BLaER1 (cell line): ENCODE data around the gene MAMLD1.
A peak's percentile ranks its signal among the peaks of the same experiment; 100 is the strongest.

Experiments
- H3K27ac ChIP-seq: shearing (Covaris generic); formaldehyde crosslinking; 2 replicates; pipeline ENCODE4 v1.8.1; 2022
- H3K27me3 ChIP-seq: shearing (Covaris generic); formaldehyde crosslinking; 2 replicates; pipeline ENCODE4 v1.8.1; 2022
- H3K36me3 ChIP-seq: shearing (Covaris generic); formaldehyde crosslinking; 2 replicates; pipeline ENCODE4 v1.8.1; 2022
- H3K4me1 ChIP-seq: shearing (Covaris generic); formaldehyde crosslinking; 2 replicates; pipeline ENCODE4 v1.8.1; 2022
- H3K4me2 ChIP-seq: shearing (Covaris generic); formaldehyde crosslinking; 2 replicates; pipeline ENCODE4 v1.8.1; 2022
- H3K4me3 ChIP-seq: shearing (Covaris generic); formaldehyde crosslinking; 2 replicates; pipeline ENCODE4 v1.8.1; 2022
- H3K9ac ChIP-seq: shearing (Covaris generic); formaldehyde crosslinking; 2 replicates; pipeline ENCODE4 v1.8.1; 2022
- H3K9me3 ChIP-seq: shearing (Covaris generic); formaldehyde crosslinking; 2 replicates; pipeline ENCODE4 v1.8.1; 2022
- H4K20me1 ChIP-seq: shearing (Covaris generic); formaldehyde crosslinking; 2 replicates; pipeline ENCODE4 v1.8.1; 2022
- Cebpa-rat ChIP-seq: shearing (Covaris generic); IDR thresholded peaks from 2 replicates; pipeline ENCODE4 v1.8.1; 2022

MAMLD1 gene

DNA sequence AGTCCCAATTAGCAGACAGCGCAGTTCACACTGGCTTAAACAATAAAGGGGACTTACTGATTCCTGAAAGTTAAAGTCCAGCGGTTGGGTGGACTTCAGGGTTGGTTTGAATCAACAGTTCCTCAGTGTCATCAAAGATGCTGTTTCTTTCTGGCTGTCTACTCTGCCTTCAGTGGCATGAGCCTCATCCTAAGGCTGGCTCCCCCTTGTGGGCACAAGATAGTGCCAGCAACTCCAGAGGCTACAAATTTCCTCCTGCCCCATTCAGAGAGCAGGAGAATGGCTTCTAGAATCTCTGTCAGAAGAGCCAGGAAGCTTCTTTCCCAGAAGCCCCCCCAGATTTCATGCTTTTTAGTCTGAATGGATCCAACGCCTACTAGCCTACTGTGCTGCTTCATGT lies 122.9 kb downstream of the MAMLD1 start:
- no peaks in the 10 kb centered on the region for H3K36me3 ChIP-seq
- no peaks in the 10 kb centered on the region for H4K20me1 ChIP-seq
- H3K4me2 ChIP-seq, result no peak overlapping the region
- TF ChIP-seq Cebpa-rat, result no peak
- no peaks in the 10 kb centered on the region for H3K27me3 ChIP-seq
- no peak overlapping the region for H3K27ac ChIP-seq
- H3K9me3 ChIP-seq, result no peaks in the 10 kb centered on the region
- no peaks in the 10 kb centered on the region for H3K4me1 ChIP-seq
- H3K9ac ChIP-seq, result no peak overlapping the region
- H3K4me3 ChIP-seq, result no peak overlapping the region

DNA sequence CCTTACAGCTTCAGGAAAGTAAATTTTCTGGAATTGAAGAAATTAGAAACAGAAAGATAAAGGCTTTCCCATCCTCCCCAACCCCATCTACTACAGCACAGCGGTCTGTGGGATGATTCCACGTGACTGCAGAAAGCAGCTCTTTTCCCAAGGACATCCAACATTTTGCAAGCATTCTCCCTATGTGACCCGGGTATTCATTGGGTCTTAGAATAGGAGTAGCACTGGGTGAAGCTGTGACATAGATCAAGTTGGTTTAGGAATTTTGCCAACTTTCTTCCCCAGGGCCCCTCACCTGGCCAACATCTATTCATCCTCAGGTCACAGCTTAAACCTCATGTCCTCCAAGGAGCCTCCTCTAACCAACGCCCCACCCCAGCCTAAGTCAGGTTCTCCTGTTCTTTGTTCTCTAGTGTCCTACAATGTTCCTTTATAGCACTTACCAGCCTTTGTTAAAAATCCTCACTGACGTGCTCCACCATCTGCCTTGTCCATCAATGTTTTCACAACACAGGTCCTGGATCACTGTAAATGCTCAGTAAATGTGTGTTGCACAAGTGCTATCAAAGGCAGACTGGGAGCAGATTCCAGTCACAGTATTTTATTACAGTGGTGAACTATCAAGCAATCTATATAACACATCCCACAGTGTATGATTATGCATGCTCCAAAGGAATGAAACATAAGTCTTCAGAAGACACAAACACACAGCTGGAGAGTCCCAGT lies 124.4 kb downstream of the MAMLD1 start:
- no peak overlapping the region for H3K27ac ChIP-seq

DNA sequence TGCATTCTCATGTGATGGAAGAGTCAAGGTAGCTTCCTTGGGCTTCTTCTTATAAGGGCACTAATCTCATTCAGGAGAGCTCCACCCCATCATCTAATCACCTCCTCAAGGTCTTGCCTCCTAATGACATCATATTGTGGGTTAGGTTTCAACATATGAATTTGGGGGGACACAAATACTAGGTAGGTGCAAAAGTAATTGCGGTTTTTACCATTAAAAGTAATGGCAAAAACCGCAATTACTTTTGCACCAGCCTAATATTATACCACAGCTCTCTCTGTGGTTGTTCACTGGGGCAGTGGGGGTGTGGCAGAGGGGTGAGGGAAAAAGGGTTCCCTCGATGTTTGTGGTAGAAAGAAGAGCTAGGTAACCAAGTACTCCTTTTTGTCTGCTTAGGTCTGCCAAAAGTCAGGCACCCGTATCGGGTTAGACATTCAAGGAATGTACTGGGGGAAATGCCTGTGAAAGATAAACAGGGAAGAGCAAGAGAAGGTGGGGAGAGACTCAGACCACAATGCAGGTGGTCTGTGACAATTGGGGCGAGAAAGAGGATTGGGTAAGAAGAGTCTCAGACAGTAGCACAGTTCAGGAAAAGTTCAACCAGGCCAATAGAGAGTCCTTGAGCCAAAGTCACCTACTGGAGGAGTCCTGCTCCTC lies 126.4 kb downstream of the MAMLD1 start:
- Histone ChIP-seq H3K4me3 (no peak overlapping the region), H3K36me3 (no peaks in the 10 kb centered on the region), H3K4me2 (no peak overlapping the region), H3K27ac (no peak overlapping the region), H3K9ac (no peak overlapping the region), H3K4me1 (no peaks in the 10 kb centered on the region), H4K20me1 (no peaks in the 10 kb centered on the region), H3K27me3 (no peaks in the 10 kb centered on the region), H3K9me3 (no peaks in the 10 kb centered on the region)
- TF ChIP-seq Cebpa-rat, result no peak

More for the DNA sequence above, 124.4 kb downstream of the MAMLD1 start:
- Histone ChIP-seq H3K4me1 (no peaks in the 10 kb centered on the region), H3K4me3 (no peak overlapping the region), H3K36me3 (no peaks in the 10 kb centered on the region), H3K9me3 (no peaks in the 10 kb centered on the region), H4K20me1 (no peaks in the 10 kb centered on the region), H3K9ac (no peak overlapping the region), H3K27me3 (no peaks in the 10 kb centered on the region), H3K4me2 (no peak overlapping the region)
- no peak for TF ChIP-seq Cebpa-rat

DNA sequence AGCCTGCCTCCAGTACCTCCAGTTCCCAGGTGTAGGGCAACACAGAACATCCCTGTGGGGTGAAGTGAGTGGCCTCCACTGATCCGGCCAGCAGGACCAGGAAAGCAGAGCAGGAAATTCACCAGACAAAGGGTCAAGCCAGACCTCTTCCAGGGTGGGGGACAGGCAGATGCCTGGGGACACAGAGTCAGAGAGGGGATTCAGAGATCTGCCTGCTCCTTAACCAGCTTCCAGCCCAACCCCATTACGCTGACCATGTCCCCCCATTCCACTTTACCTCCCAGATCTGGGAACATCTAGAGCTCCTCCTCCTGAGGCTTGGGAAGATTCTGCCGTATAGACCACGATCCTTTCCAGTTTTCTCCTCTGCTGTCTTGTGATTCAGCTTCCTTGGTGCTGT lies 132.4 kb downstream of the MAMLD1 start:
- no peak for TF ChIP-seq Cebpa-rat
- no peaks in the 10 kb centered on the region for H3K9me3 ChIP-seq
- H4K20me1 ChIP-seq, result no peaks in the 10 kb centered on the region
- H3K36me3 ChIP-seq, result no peaks in the 10 kb centered on the region
- no peak overlapping the region for H3K4me2 ChIP-seq
- no peak overlapping the region for H3K4me3 ChIP-seq
- H3K4me1 ChIP-seq, result no peaks in the 10 kb centered on the region
- no peak overlapping the region for H3K9ac ChIP-seq
- no peak overlapping the region for H3K27ac ChIP-seq
- no peaks in the 10 kb centered on the region for H3K27me3 ChIP-seq

DNA sequence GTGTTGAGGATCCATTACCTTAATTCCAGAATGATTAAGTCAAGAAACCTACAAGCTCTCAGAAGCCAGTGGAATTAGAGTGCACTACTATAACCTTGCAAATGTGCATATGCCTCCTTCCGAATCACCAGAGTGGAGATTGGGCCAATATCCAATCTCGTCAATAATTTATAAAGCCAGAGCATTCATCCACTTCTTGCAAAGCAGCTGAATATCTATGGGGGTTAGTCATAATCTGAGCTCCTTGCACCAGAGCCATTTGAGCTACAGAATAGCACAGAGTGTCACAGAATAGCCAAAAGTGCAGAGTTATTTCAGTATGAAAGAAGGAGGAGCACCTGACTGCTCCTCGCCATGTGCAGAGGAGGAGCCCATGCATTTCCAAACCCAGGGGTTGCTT lies 136.1 kb downstream of the MAMLD1 start:
- no peaks in the 10 kb centered on the region for H3K9me3 ChIP-seq
- H3K4me1 ChIP-seq, result peaks cover 16% of the 10 kb centered on the region
- H3K4me2 ChIP-seq, result no peak overlapping the region
- H3K27ac ChIP-seq, result no peak overlapping the region
- H3K9ac ChIP-seq, result no peak overlapping the region
- H3K36me3 ChIP-seq, result no peaks in the 10 kb centered on the region
- no peaks in the 10 kb centered on the region for H3K27me3 ChIP-seq
- TF ChIP-seq Cebpa-rat, result no peak
- no peaks in the 10 kb centered on the region for H4K20me1 ChIP-seq
- H3K4me3 ChIP-seq, result no peak overlapping the region

DNA sequence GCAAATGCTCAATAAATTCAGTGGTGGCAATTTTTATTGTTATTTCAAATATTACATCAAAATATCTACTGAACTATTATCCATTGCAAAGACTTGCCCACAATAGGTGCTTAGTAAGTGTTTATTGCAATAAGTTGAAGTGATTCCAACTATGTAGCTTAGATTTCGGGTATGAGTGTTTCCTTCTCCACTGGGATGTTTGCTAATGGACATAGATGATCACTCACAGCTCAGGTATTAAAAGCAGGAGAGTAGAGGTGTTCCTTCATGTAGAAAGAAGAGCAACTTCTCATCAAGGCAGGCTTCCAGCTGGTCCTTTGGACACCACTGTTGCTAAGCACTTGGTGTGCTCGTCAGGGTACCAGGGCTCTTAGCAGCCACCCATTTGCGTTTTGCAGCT lies 139.0 kb downstream of the MAMLD1 start:
- no peak overlapping the region for H3K4me2 ChIP-seq
- no peak overlapping the region for H3K4me3 ChIP-seq
- no peaks in the 10 kb centered on the region for H3K9me3 ChIP-seq
- H4K20me1 ChIP-seq, result no peaks in the 10 kb centered on the region
- no peak for TF ChIP-seq Cebpa-rat
- no peaks in the 10 kb centered on the region for H3K36me3 ChIP-seq
- H3K27me3 ChIP-seq, result no peaks in the 10 kb centered on the region
- no peak overlapping the region for H3K9ac ChIP-seq
- peaks cover 39% of the 10 kb centered on the region for H3K4me1 ChIP-seq
- no peak overlapping the region for H3K27ac ChIP-seq

DNA sequence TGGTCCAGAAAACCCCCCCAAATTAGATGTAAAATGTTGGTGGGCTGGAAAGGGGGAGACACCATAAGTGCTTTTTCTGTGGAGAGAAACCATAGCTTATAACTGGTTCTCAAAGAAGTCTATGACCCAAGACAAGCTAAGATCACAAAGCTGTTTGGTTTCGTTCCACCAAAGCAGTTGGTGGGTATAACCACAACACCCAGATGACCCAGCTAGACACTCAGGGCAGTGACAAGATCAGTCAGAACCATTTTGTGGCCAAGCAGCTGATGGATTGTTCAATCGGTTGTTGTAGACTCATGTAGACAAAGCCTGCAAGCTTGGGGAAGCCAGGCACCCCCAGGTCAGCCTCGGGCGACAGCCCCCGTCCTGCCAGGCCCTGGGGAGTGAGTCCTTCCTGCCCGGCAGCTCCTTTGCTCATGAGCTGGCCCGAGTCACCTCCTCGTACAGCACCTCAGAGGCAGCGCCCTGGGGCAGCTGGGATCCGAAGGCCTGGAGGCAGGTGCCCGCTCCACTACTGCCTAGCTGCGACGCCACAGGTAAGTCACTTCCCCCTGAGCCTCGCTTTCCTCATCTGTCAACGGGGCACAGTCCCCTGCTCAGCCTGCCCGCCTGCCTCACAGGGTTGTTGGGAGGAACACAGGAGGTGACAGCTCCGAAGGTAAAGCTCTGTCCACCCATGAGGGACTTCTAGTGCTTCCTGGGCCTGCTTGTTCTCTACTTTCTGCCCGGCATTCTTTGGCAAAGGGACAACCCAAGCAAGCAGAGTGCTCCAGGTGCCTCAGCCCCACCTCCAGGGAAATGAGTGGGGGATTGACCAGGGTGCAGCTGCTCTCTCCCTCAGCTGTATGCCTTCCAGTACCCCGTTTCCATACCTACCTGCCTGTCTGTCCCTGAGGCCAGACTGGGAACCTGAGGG lies 140.1 kb downstream of the MAMLD1 start:
- Histone ChIP-seq H4K20me1 (no peaks in the 10 kb centered on the region), H3K36me3 (no peaks in the 10 kb centered on the region), H3K27ac (peak overlapping the region; percentile 30; the same call in 1 of the 2 replicates), H3K9ac (no peak overlapping the region), H3K4me2 (peak overlapping the region; percentile 67), H3K27me3 (no peaks in the 10 kb centered on the region), H3K4me3 (no peak overlapping the region), H3K4me1 (peaks cover 49% of the 10 kb centered on the region), H3K9me3 (no peaks in the 10 kb centered on the region)
- TF ChIP-seq Cebpa-rat, result no peak

DNA sequence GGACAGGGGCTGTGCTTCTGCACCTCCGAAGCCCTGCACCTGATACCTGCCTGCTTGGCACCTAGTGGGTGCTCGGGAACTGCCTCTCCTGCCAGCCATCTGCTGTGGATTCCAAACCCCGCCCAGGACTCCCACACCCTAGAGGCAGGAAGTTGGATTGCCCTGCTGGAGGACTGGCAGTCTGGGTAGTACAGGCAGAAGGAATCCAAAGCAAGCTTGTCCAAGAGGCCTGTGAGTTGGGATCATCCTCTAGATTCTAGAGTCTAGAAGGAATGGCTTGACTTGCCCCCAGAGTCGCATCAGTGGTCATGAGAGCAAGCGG lies 140.7 kb downstream of the MAMLD1 start:
- no peaks in the 10 kb centered on the region for H3K36me3 ChIP-seq
- H3K27me3 ChIP-seq, result no peaks in the 10 kb centered on the region
- H4K20me1 ChIP-seq, result no peaks in the 10 kb centered on the region
- TF ChIP-seq Cebpa-rat, result no peak
- no peak overlapping the region for H3K4me3 ChIP-seq
- H3K27ac ChIP-seq, result peak overlapping the region; percentile 30; the same call in 1 of the 2 replicates
- H3K9me3 ChIP-seq, result no peaks in the 10 kb centered on the region
- no peak overlapping the region for H3K9ac ChIP-seq
- peak overlapping the region; percentile 67 for H3K4me2 ChIP-seq
- peaks cover 55% of the 10 kb centered on the region for H3K4me1 ChIP-seq

DNA sequence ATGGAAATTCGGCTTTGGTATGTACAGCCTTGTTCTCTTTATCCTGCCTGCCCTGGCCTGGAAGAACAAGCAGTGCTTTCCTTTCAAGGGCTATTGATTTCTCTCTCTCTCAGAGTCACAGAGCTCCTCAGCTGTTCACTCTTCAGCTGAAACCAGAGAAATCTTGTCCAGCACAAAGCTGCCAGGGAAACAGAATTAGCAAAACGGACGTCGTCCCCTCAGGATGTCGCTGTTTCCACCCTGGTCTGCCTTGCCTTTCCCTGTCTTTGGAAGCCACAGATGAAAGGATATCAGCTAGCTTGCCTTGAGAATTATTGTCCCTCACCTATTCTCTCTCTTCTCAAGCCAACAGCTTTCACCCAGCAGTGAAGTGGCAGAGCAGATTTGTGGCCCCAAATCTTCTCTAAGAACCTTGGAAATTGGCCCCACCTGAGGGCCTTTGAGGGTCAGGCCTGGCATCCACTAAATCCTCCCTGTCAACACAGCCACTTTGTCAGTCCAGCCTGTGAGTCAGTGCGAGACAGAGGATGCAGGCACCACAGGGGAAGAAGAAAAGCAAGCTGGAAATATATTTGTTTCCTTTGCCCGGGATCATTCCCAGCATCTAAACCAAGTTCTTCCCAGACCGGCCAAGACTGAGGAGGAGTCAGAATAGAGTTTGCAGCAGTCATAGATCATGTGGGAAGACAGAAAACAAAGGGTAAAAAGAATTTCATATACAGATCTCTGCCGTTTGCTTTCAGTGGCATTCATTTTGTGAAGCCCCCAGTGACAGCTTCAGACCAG lies 141.5 kb downstream of the MAMLD1 start:
- no peak for TF ChIP-seq Cebpa-rat

More for the DNA sequence above, 141.5 kb downstream of the MAMLD1 start:
- Histone ChIP-seq H3K4me1 (peaks cover 57% of the 10 kb centered on the region), H3K9ac (no peak overlapping the region), H3K27me3 (no peaks in the 10 kb centered on the region), H3K36me3 (no peaks in the 10 kb centered on the region), H3K9me3 (no peaks in the 10 kb centered on the region), H3K4me2 (peak overlapping the region; percentile 67; the same call in 1 of the 2 replicates), H4K20me1 (no peaks in the 10 kb centered on the region), H3K4me3 (no peak overlapping the region), H3K27ac (no peak overlapping the region)
